Mesendoderm (in vitro differentiated cells): ENCODE results near the gene XIRP1.
"Not testable (repeated sequence)": the region's sequence is repeated elsewhere in the genome, so short reads cannot be mapped to it uniquely, and the experiment has no call there.

Experiments used
- DNase-seq: peaks from one replicate; pipeline ENCODE4 v3.0.0; 2013
- H2AK5ac ChIP-seq: 2 replicates; pipeline ENCODE4 v1.6.1; 2013; ENCODE audit warnings: low read length, inconsistent platforms
- H2BK120ac ChIP-seq: 2 replicates; pipeline ENCODE4 v1.6.1; 2013; ENCODE audit warnings: low read depth, mild to moderate bottlenecking, low read length, moderate library complexity, mixed read lengths
- H2BK15ac ChIP-seq: replicated peaks from 2 replicates; pipeline ENCODE4 v1.6.1; 2013; ENCODE audit warnings: low read depth, mild to moderate bottlenecking, moderate library complexity
- H2BK5ac ChIP-seq: 2 replicates; pipeline ENCODE4 v1.6.1; 2013; ENCODE audit warnings: low read length, inconsistent platforms
- H3K18ac ChIP-seq: 2 replicates; pipeline ENCODE4 v1.6.1; 2013; ENCODE audit warnings: mild to moderate bottlenecking, low read length, mixed read lengths
- H3K23ac ChIP-seq: one replicate; pipeline ENCODE4 v1.6.1; 2013; ENCODE audit warnings: low read length
- H3K27ac ChIP-seq: 2 replicates; pipeline ENCODE4 v1.5.1; 2013; ENCODE audit warnings: low read depth, mild to moderate bottlenecking, inconsistent platforms, low read length, moderate library complexity
- H3K27me3 ChIP-seq: 2 replicates; pipeline ENCODE4 v1.6.1; 2013; ENCODE audit warnings: low read length, control low read depth, mild to moderate bottlenecking, inconsistent platforms; ENCODE audit not compliant: insufficient read depth, poor library complexity
- H3K36me3 ChIP-seq: 2 replicates; pipeline ENCODE4 v1.6.1; 2013; ENCODE audit warnings: low read length, inconsistent platforms; ENCODE audit not compliant: control insufficient read depth, insufficient read depth
- H3K4ac ChIP-seq: one replicate; pipeline ENCODE4 v1.6.1; 2013; ENCODE audit warnings: low read depth, mild to moderate bottlenecking, low read length, moderate library complexity
- H3K4me1 ChIP-seq: 2 replicates; pipeline ENCODE4 v1.6.1; 2013; ENCODE audit warnings: low read depth, low read length, inconsistent platforms; ENCODE audit not compliant: control insufficient read depth
- H3K4me2 ChIP-seq: 2 replicates; pipeline ENCODE4 v1.6.1; 2013; ENCODE audit warnings: low read length
- H3K4me3 ChIP-seq: 2 replicates; pipeline ENCODE4 v1.5.1; 2013; ENCODE audit warnings: mild to moderate bottlenecking, low read length
- H3K56ac ChIP-seq: one replicate; pipeline ENCODE4 v1.6.1; 2013; ENCODE audit warnings: low read length
- H3K79me1 ChIP-seq: 2 replicates; pipeline ENCODE4 v1.6.1; 2013; ENCODE audit warnings: low read length, inconsistent platforms
- H3K79me2 ChIP-seq: 2 replicates; pipeline ENCODE4 v1.6.1; 2013; ENCODE audit warnings: mild to moderate bottlenecking, low read length; ENCODE audit not compliant: control insufficient read depth, insufficient read depth
- H3K9ac ChIP-seq: 2 replicates; pipeline ENCODE4 v1.6.1; 2013; ENCODE audit warnings: low read length, inconsistent platforms
- H4K5ac ChIP-seq: one replicate; pipeline ENCODE4 v1.6.1; 2013; ENCODE audit warnings: low read length
- H4K8ac ChIP-seq: one replicate; pipeline ENCODE4 v1.6.1; 2013; ENCODE audit warnings: low read depth, mild to moderate bottlenecking, control low read depth, low read length, moderate library complexity
- WGBS: extraction: QIAGEN DNeasy Blood & Tissue Kit; methylation state at CpG from one replicate; pipeline ENCODE4 v1.1.7; 2013; ENCODE audit warnings: low lambda C conversion rate, missing lambda C conversion rate; ENCODE audit not compliant: insufficient coverage; ENCODE audit errors: extremely low coverage; 5-methylcytosine and 5-hydroxymethylcytosine counted together

XIRP1 gene

DNA sequence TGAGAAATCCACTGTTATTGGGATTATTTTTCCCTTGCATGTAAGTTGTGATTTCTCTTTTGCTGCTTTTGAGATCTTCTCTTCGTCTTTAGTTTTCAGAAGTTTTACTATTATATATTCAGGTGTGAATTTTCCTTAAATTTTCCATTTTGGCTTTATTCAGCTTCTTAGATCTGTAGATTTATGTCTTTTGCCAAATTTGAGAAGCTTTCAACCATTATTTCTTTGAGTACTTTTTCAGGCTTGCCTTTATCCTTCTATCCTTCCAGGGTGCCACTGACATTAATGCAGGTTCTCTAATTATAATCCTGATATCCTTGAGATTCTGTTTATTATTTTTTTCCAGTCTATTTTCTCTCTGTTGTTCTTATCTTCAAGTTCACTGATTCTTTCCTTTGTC is 38.1 kb upstream of the XIRP1 start:
- Histone ChIP-seq H3K27ac (no peak overlapping the region), H3K4me3 (no peak overlapping the region), H3K4me2 (no peak overlapping the region), H3K9ac (no peak overlapping the region), H4K5ac (no peak overlapping the region), H3K4me1 (no peaks in the 10 kb centered on the region), H3K4ac (no peak overlapping the region), H3K23ac (no peak overlapping the region), H3K79me2 (no peaks in the 10 kb centered on the region), H2BK5ac (no peak overlapping the region), H3K27me3 (no peaks in the 10 kb centered on the region), H3K36me3 (no peaks in the 10 kb centered on the region), H3K79me1 (no peaks in the 10 kb centered on the region), H3K18ac (no peak overlapping the region), H2AK5ac (no peak overlapping the region), H2BK15ac (no peak overlapping the region), H2BK120ac (no peak overlapping the region), H4K8ac (no peak overlapping the region), H3K56ac (no peak overlapping the region)
- no peak for DNase-seq
- no CpG with 5 or more reads among the region's 1 CpG for WGBS

DNA sequence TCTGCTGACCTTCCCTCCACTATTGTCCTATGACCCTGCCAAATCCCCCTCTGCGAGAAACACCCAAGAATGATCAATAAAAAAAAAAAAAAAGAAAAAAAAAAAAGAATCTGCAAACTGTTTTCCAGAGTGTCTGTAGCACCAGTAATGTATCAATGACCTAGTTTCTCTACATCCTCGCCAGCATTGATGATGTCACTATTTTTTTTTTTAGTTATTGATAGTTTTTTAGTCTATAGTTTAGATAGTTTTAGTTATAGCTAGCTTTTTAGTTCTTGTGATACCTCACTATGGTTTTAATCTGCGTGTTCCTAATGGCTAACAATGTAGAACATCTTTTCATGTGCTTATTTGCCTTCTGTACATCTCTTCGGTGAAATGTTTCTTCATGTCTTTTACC is 36.1 kb upstream of the XIRP1 start:
- H2BK5ac ChIP-seq = no peak overlapping the region
- H3K27ac ChIP-seq = no peak overlapping the region
- no peak overlapping the region for H2BK120ac ChIP-seq
- no peak overlapping the region for H3K4ac ChIP-seq
- H3K56ac ChIP-seq = no peak overlapping the region
- no peak overlapping the region for H4K8ac ChIP-seq
- no peak overlapping the region for H2AK5ac ChIP-seq
- no peaks in the 10 kb centered on the region for H3K4me1 ChIP-seq
- H3K9ac ChIP-seq = no peak overlapping the region
- H3K23ac ChIP-seq = no peak overlapping the region
- no peaks in the 10 kb centered on the region for H3K36me3 ChIP-seq
- no peak overlapping the region for H3K4me2 ChIP-seq
- H3K79me2 ChIP-seq = no peaks in the 10 kb centered on the region
- no peak overlapping the region for H4K5ac ChIP-seq
- H3K18ac ChIP-seq = no peak overlapping the region
- H3K4me3 ChIP-seq = no peak overlapping the region
- no peak overlapping the region for H2BK15ac ChIP-seq
- no peak for DNase-seq
- WGBS = no CpG with 5 or more reads among the region's 4 CpGs
- H3K79me1 ChIP-seq = no peaks in the 10 kb centered on the region
- no peaks in the 10 kb centered on the region for H3K27me3 ChIP-seq

DNA sequence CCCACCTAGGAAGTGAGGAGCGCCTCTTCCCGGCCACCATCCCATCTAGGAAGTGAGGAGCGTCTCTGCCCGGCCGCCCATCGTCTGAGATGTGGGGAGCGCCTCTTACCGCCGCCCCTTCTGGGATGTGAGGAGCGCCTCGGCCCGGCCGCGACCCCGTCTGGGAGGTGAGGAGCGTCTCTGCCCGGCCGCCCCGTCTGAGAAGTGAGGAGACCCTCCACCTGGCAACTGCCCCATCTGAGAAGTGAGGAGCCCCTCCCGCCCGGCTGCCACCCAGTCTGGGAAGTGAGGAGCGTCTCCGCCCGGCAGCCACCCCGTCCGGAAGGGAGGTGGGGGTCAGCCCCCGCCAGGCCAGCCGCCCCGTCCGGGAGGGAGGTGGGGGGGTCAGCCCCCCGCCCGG is 35.2 kb upstream of the XIRP1 start:
- not testable (repeated sequence) for H3K27me3 ChIP-seq, H3K18ac ChIP-seq, DNase-seq, H2AK5ac ChIP-seq, H4K5ac ChIP-seq, H3K56ac ChIP-seq, H4K8ac ChIP-seq, H3K4ac ChIP-seq, H2BK120ac ChIP-seq, H3K27ac ChIP-seq, H3K4me1 ChIP-seq, H3K23ac ChIP-seq, H3K36me3 ChIP-seq, H2BK15ac ChIP-seq, H3K4me2 ChIP-seq, H3K4me3 ChIP-seq, H3K9ac ChIP-seq, H3K79me1 ChIP-seq, H3K79me2 ChIP-seq, H2BK5ac ChIP-seq
- no CpG with 5 or more reads among the region's 32 CpGs for WGBS

DNA sequence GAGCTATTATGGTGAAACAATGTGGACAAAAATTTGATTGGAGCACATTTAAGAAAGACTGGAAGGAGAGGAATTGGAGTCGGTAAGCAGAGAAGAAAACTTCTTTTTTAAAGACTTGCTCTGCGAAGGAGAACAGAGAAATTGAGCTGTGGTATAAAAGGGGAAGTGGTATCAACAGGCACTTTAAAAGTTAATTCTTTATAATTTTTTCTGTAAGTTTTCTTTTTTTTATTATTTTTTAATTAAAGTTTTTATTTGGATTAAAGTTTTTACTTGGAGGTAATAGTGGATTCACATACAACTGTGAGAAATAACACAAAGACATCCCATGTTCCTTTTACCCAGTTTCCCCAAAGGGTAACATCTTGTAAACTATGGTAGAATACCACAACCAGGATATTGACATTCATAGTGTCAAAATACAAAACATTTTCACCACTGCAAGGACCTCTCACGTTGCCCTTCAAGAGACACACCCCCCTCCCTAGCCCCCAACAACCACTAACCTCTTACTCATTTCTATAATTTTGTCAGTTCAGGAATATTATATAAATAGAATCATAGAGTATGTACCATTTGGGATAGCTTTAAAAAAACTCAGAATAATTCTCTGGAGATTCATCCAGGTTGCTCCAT is 33.8 kb upstream of the XIRP1 start:
- Histone ChIP-seq H3K56ac (no peak overlapping the region), H2BK15ac (no peak overlapping the region), H2BK120ac (no peak overlapping the region), H3K27ac (no peak overlapping the region), H3K4me3 (no peak overlapping the region), H2AK5ac (no peak overlapping the region), H4K5ac (no peak overlapping the region), H3K23ac (no peak overlapping the region), H3K36me3 (no peaks in the 10 kb centered on the region), H3K4ac (no peak overlapping the region), H2BK5ac (no peak overlapping the region), H3K79me1 (no peaks in the 10 kb centered on the region), H3K9ac (no peak overlapping the region), H3K4me1 (no peaks in the 10 kb centered on the region), H3K18ac (no peak overlapping the region), H4K8ac (no peak overlapping the region), H3K4me2 (no peak overlapping the region), H3K79me2 (no peaks in the 10 kb centered on the region), H3K27me3 (no peaks in the 10 kb centered on the region)
- WGBS = no CpG with 5 or more reads among the region's 3 CpGs
- no peak for DNase-seq

DNA sequence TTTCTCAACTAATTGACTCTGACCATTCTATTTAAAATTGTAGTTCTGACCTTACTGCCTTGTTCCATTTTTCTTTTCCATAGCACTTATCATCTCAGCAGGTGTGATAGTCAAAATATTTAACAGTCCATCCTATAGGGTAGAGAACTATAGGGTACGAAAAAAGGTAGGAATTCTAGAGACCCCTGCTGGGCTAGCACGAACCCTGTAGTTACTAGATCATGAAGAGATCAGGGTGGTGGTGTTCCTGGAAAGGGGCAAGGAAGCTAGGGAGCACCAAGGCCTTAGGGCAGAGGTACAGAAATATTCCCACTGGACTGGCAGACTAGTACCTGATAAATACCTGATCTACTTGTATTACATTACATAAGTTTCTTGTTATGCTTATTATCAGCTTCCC is 31.9 kb upstream of the XIRP1 start:
- no peak overlapping the region for H2BK5ac ChIP-seq
- no CpG with 5 or more reads among the region's 2 CpGs for WGBS
- no peaks in the 10 kb centered on the region for H3K36me3 ChIP-seq
- H3K56ac ChIP-seq = no peak overlapping the region
- no peak overlapping the region for H3K9ac ChIP-seq
- no peaks in the 10 kb centered on the region for H3K4me1 ChIP-seq
- no peak overlapping the region for H2BK120ac ChIP-seq
- no peak overlapping the region for H3K27ac ChIP-seq
- H3K23ac ChIP-seq = no peak overlapping the region
- H4K8ac ChIP-seq = no peak overlapping the region
- no peak overlapping the region for H3K4me3 ChIP-seq
- H3K27me3 ChIP-seq = no peaks in the 10 kb centered on the region
- no peaks in the 10 kb centered on the region for H3K79me2 ChIP-seq
- H4K5ac ChIP-seq = no peak overlapping the region
- DNase-seq = no peak
- H3K18ac ChIP-seq = no peak overlapping the region
- no peak overlapping the region for H3K4ac ChIP-seq
- H2AK5ac ChIP-seq = no peak overlapping the region
- no peak overlapping the region for H3K4me2 ChIP-seq
- H2BK15ac ChIP-seq = no peak overlapping the region
- H3K79me1 ChIP-seq = no peaks in the 10 kb centered on the region

DNA sequence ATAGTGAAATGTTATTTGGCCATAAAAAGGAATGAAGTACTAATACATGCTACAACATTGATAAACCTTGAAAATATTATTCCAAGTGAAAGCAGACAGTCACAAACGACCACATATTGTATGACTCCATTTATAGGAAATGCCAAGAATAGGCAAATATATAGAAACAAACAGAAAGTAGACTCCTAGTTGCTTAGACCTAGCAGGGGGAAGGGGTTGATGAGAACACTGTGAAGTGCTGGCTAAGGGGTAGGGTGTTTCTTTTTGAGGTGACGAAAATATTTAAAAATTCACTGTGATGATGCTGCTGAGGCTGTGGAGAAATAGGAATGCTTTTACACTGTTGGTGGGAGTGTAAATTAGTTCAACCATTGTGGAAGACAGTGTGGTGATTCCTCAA is 30.5 kb upstream of the XIRP1 start:
- Histone ChIP-seq H3K79me1 (no peaks in the 10 kb centered on the region), H4K8ac (no peak overlapping the region), H2AK5ac (no peak overlapping the region), H3K79me2 (no peaks in the 10 kb centered on the region), H3K23ac (no peak overlapping the region), H3K9ac (no peak overlapping the region), H3K27me3 (no peaks in the 10 kb centered on the region), H2BK5ac (no peak overlapping the region), H3K4me2 (no peak overlapping the region), H4K5ac (no peak overlapping the region), H3K4me3 (no peak overlapping the region), H2BK120ac (no peak overlapping the region), H3K18ac (no peak overlapping the region), H3K56ac (no peak overlapping the region), H3K36me3 (no peaks in the 10 kb centered on the region), H2BK15ac (no peak overlapping the region), H3K4me1 (no peaks in the 10 kb centered on the region), H3K27ac (no peak overlapping the region), H3K4ac (no peak overlapping the region)
- no peak for DNase-seq
- no CpG with 5 or more reads among the region's 2 CpGs for WGBS
